Hair follicle dermal papilla cell (primary cell): ENCODE data around the gene DMAC2L. TPM values are rescaled to one million over a fixed set of nuclear protein-coding genes. Genes with fewer than 3 reads are reported as not detected.

ENCODE experiments used
- small RNA-seq: library from RNA; depleted of rRNA; stranded (forward); fragments of <200 nt; gene quantifications from one replicate; pipeline ENCODE3, GENCODE V24; 2012
- total RNA-seq: library from RNA; depleted of rRNA; stranded (reverse); fragments of >200 nt; gene quantifications from 2 replicates; pipeline ENCODE4 v1.2.3, GENCODE V29; 2012

Gene DMAC2L
- 6.1 and 6.5 TPM in 2 replicates for total RNA-seq

GRCh38 chr14:50311972-50312733 is at the start of gene DMAC2L, which contains the start of gene L2HGDH:
DMAC2L (plus strand) TSS chr14:50312324; CDS start chr14:50321488, 9,164 bp downstream.
L2HGDH (minus strand) TSS chr14:50312229; CDS start chr14:50312150, 79 bp downstream.

Small RNA genes within 50 kb of the gene (small RNA-seq; reads per million reads assigned to genes)
- gene MIR4504: not detected

Other genes with a start within 250 kb of the DMAC2L start
- 5.0 and 5.5 TPM in 2 replicates for gene VCPKMT, start 195.8 kb upstream of the DMAC2L start, total RNA-seq
- 27.3 and 27.7 TPM in 2 replicates for gene SOS2, start 80.7 kb upstream of the DMAC2L start, total RNA-seq
- gene L2HGDH, start 95 bp upstream of the DMAC2L start, total RNA-seq: 2.3 and 2.8 TPM in 2 replicates
- 14.2 and 35.0 TPM in 2 replicates for gene CDKL1, start 84.6 kb downstream of the DMAC2L start, total RNA-seq
- gene MAP4K5, start 220.2 kb downstream of the DMAC2L start, total RNA-seq: 151 and 182 TPM in 2 replicates
- gene ATL1, start 247.8 kb downstream of the DMAC2L start, total RNA-seq: 13.8 and 15.1 TPM in 2 replicates